Esophagus muscularis mucosa (tissue), 4 donors: ENCODE data around the gene AGAP1.

Experiments
- CTCF ChIP-seq, 3 experiments: fragments of 200-600 bp in 2 of 3; fragments of 450-650 bp in 1 of 3; sonication (generic) in 2 of 3; IDR thresholded peaks; one replicate each; pipeline ENCODE4 v1.5.1; 2017 to 2019; ENCODE audit warnings: antibody characterized with exemption in 3 of 3, mild to moderate bottlenecking in 2 of 3, moderate library complexity in 1 of 3
- EP300 ChIP-seq: sonication (generic); formaldehyde crosslinking; IDR thresholded peaks from one replicate; pipeline ENCODE4 v1.6.1; 2017; ENCODE audit warnings: antibody characterized with exemption
- POLR2A ChIP-seq: fragments of 450-650 bp; IDR thresholded peaks from one replicate; pipeline ENCODE4 v1.6.1; 2017; ENCODE audit warnings: antibody characterized with exemption, moderate library complexity, mild to moderate bottlenecking, low read depth
- POLR2AphosphoS5 ChIP-seq, 2 donors: sonication (generic); formaldehyde crosslinking; IDR thresholded peaks; one replicate each; pipeline ENCODE4 v1.6.1; 2017; ENCODE audit warnings: antibody characterized with exemption in 2 of 2

- no peak for TF ChIP-seq CTCF (IDR thresholded peaks at IDR 0.05)
- TF ChIP-seq POLR2A, result no peak
- no peak for TF ChIP-seq EP300
- no peak for TF ChIP-seq POLR2AphosphoS5 (IDR thresholded peaks at IDR 0.05)
These were observed 166.7 kb downstream of the AGAP1 start for GRCh38 chr2:235660484-235661082.
